ENCODE results near the gene CDC45.

CDC45 gene

GRCh38 chr22:19565382-19566278 is 85.9 kb downstream of the CDC45 start:
- Histone ChIP-seq H3K4me3 (ENCODE audit: insufficient read length, low read depth) (no peak overlapping the region), H3K9me3 (ENCODE audit: insufficient read depth, low read length) (no peaks in the 10 kb centered on the region), H3K4me1 (ENCODE audit: insufficient read depth, insufficient read length) (no peaks in the 10 kb centered on the region), H3K27me3 (ENCODE audit: insufficient read depth, insufficient read length) (no peaks in the 10 kb centered on the region), H3K36me3 (ENCODE audit: insufficient read depth, insufficient read length, low read length) (no peaks in the 10 kb centered on the region), H3K9ac (ENCODE audit: insufficient read length, low read depth) (no peak overlapping the region)
- no peak for DNase-seq (ENCODE audit: low read depth, low spot score)
- TF ChIP-seq ZNF274 (IDR thresholded peaks at IDR 0.05; ENCODE audit: low read depth, low read length) = no peak
- no peak for TF ChIP-seq SUZ12 (IDR thresholded peaks at IDR 0.05; ENCODE audit: extremely low read depth, insufficient read depth, insufficient read length)
- TF ChIP-seq YY1 (IDR thresholded peaks at IDR 0.05; ENCODE audit: insufficient read depth, insufficient read length) = no peak

- Histone ChIP-seq H3K4me3 (ENCODE audit: insufficient read length, low read depth) (no peak overlapping the region), H3K27me3 (ENCODE audit: insufficient read depth, insufficient read length) (no peaks in the 10 kb centered on the region), H3K9ac (ENCODE audit: insufficient read length, low read depth) (no peak overlapping the region), H3K36me3 (ENCODE audit: insufficient read depth, insufficient read length, low read length) (no peaks in the 10 kb centered on the region), H3K9me3 (ENCODE audit: insufficient read depth, low read length) (no peaks in the 10 kb centered on the region), H3K4me1 (ENCODE audit: insufficient read depth, insufficient read length) (no peaks in the 10 kb centered on the region)
- no peak for DNase-seq (ENCODE audit: low read depth, low spot score)
- no peak for TF ChIP-seq YY1 (IDR thresholded peaks at IDR 0.05; ENCODE audit: insufficient read depth, insufficient read length)
- TF ChIP-seq SUZ12 (IDR thresholded peaks at IDR 0.05; ENCODE audit: extremely low read depth, insufficient read depth, insufficient read length) = no peak
- no peak for TF ChIP-seq ZNF274 (IDR thresholded peaks at IDR 0.05; ENCODE audit: low read depth, low read length)
Measured at GRCh38 chr22:19566279-19567156, 86.8 kb downstream of the CDC45 start.

- no peaks in the 10 kb centered on the region for H3K9me3 ChIP-seq (ENCODE audit: insufficient read depth, low read length)
- no peak for DNase-seq (ENCODE audit: low read depth, low spot score)
- TF ChIP-seq ZNF274 (IDR thresholded peaks at IDR 0.05; ENCODE audit: low read depth, low read length) (no peak), SUZ12 (IDR thresholded peaks at IDR 0.05; ENCODE audit: extremely low read depth, insufficient read depth, insufficient read length) (no peak), YY1 (IDR thresholded peaks at IDR 0.05; ENCODE audit: insufficient read depth, insufficient read length) (no peak)
- no peaks in the 10 kb centered on the region for H3K4me1 ChIP-seq (ENCODE audit: insufficient read depth, insufficient read length)
- H3K36me3 ChIP-seq (ENCODE audit: insufficient read depth, insufficient read length, low read length) = no peaks in the 10 kb centered on the region
- no peak overlapping the region for H3K4me3 ChIP-seq (ENCODE audit: insufficient read length, low read depth)
- H3K27me3 ChIP-seq (ENCODE audit: insufficient read depth, insufficient read length) = no peaks in the 10 kb centered on the region
- H3K9ac ChIP-seq (ENCODE audit: insufficient read length, low read depth) = no peak overlapping the region
Measured at GRCh38 chr22:19567157-19568009, 87.7 kb downstream of the CDC45 start.

- no peak for DNase-seq (ENCODE audit: low read depth, low spot score)
- H3K27me3 ChIP-seq (ENCODE audit: insufficient read depth, insufficient read length) = no peaks in the 10 kb centered on the region
- H3K4me3 ChIP-seq (ENCODE audit: insufficient read length, low read depth) = no peak overlapping the region
- no peaks in the 10 kb centered on the region for H3K4me1 ChIP-seq (ENCODE audit: insufficient read depth, insufficient read length)
- H3K9me3 ChIP-seq (ENCODE audit: insufficient read depth, low read length) = no peaks in the 10 kb centered on the region
- H3K36me3 ChIP-seq (ENCODE audit: insufficient read depth, insufficient read length, low read length) = no peaks in the 10 kb centered on the region
- H3K9ac ChIP-seq (ENCODE audit: insufficient read length, low read depth) = no peak overlapping the region
- no peak for TF ChIP-seq SUZ12 (IDR thresholded peaks at IDR 0.05; ENCODE audit: extremely low read depth, insufficient read depth, insufficient read length)
- no peak for TF ChIP-seq YY1 (IDR thresholded peaks at IDR 0.05; ENCODE audit: insufficient read depth, insufficient read length)
- no peak for TF ChIP-seq ZNF274 (IDR thresholded peaks at IDR 0.05; ENCODE audit: low read depth, low read length)
Measured at GRCh38 chr22:19568337-19569275, 88.9 kb downstream of the CDC45 start.

GRCh38 chr22:19569276-19569640 is 89.5 kb downstream of the CDC45 start:
- H3K4me1 ChIP-seq (ENCODE audit: insufficient read depth, insufficient read length) = no peaks in the 10 kb centered on the region
- no peaks in the 10 kb centered on the region for H3K27me3 ChIP-seq (ENCODE audit: insufficient read depth, insufficient read length)
- TF ChIP-seq ZNF274 (IDR thresholded peaks at IDR 0.05; ENCODE audit: low read depth, low read length) (no peak), YY1 (IDR thresholded peaks at IDR 0.05; ENCODE audit: insufficient read depth, insufficient read length) (no peak), SUZ12 (IDR thresholded peaks at IDR 0.05; ENCODE audit: extremely low read depth, insufficient read depth, insufficient read length) (no peak)
- no peak for DNase-seq (ENCODE audit: low read depth, low spot score)
- H3K9me3 ChIP-seq (ENCODE audit: insufficient read depth, low read length) = no peaks in the 10 kb centered on the region
- H3K36me3 ChIP-seq (ENCODE audit: insufficient read depth, insufficient read length, low read length) = no peaks in the 10 kb centered on the region
- no peak overlapping the region for H3K4me3 ChIP-seq (ENCODE audit: insufficient read length, low read depth)
- no peak overlapping the region for H3K9ac ChIP-seq (ENCODE audit: insufficient read length, low read depth)

- Histone ChIP-seq H3K27me3 (ENCODE audit: insufficient read depth, insufficient read length) (no peaks in the 10 kb centered on the region), H3K9ac (ENCODE audit: insufficient read length, low read depth) (no peak overlapping the region), H3K4me3 (ENCODE audit: insufficient read length, low read depth) (no peak overlapping the region), H3K9me3 (ENCODE audit: insufficient read depth, low read length) (no peaks in the 10 kb centered on the region), H3K36me3 (ENCODE audit: insufficient read depth, insufficient read length, low read length) (no peaks in the 10 kb centered on the region), H3K4me1 (ENCODE audit: insufficient read depth, insufficient read length) (no peaks in the 10 kb centered on the region)
- DNase-seq (ENCODE audit: low read depth, low spot score) = no peak
- TF ChIP-seq ZNF274 (IDR thresholded peaks at IDR 0.05; ENCODE audit: low read depth, low read length) (no peak), SUZ12 (IDR thresholded peaks at IDR 0.05; ENCODE audit: extremely low read depth, insufficient read depth, insufficient read length) (no peak), YY1 (IDR thresholded peaks at IDR 0.05; ENCODE audit: insufficient read depth, insufficient read length) (no peak)
Measured at GRCh38 chr22:19569976-19570375, 90.3 kb downstream of the CDC45 start.

Measured in NT2/D1 (cell line).